CD14-positive monocyte (primary cell): ENCODE measurements around the gene COL13A1. TPM values are rescaled to one million over a fixed set of nuclear protein-coding genes. Genes with fewer than 3 reads are reported as not detected.

Experiments
- DNase-seq, 3 donors: peaks; one replicate each; pipeline ENCODE4 v3.0.0-alpha.2; 2011 to 2022
- H2AFZ ChIP-seq: 2 replicates; pipeline ENCODE4 v1.6.0; 2012; ENCODE audit warnings: mild to moderate bottlenecking, low read depth, low read length, inconsistent platforms; ENCODE audit not compliant: insufficient read depth, poor library complexity, severe bottlenecking
- H3K27ac ChIP-seq, 2 donors: 1 replicate in 1 of 2; 2 replicates in 1 of 2; pipeline ENCODE4 v1.5.1; 2012 to 2013; ENCODE audit warnings: low read length in 2 of 2, control low read depth in 1 of 2, inconsistent platforms in 1 of 2, low read depth in 1 of 2, mild to moderate bottlenecking in 1 of 2
- H3K27me3 ChIP-seq, 2 donors: one replicate each; pipeline versions ENCODE4 v1.6.0 to v1.6.1; 2011 to 2013; ENCODE audit warnings: low read length in 2 of 2; ENCODE audit not compliant: control insufficient read depth in 2 of 2, insufficient read depth in 2 of 2
- H3K36me3 ChIP-seq, 2 donors: replicated peaks in 1 of 2; 1 replicate in 1 of 2; 2 replicates in 1 of 2; pipeline versions ENCODE4 v1.5.1 to v1.6.1; 2012 to 2013; ENCODE audit warnings: low read length in 2 of 2, control low read depth in 1 of 2, inconsistent platforms in 1 of 2, mild to moderate bottlenecking in 1 of 2; ENCODE audit not compliant: insufficient read depth in 2 of 2, control insufficient read depth in 1 of 2
- H3K4me1 ChIP-seq, 2 donors: 1 replicate in 1 of 2; 2 replicates in 1 of 2; pipeline versions ENCODE4 v1.5.1 to v1.6.1; 2012 to 2013; ENCODE audit warnings: low read length in 2 of 2, control low read depth in 1 of 2, inconsistent platforms in 1 of 2, mild to moderate bottlenecking in 1 of 2, moderate library complexity in 1 of 2; ENCODE audit not compliant: insufficient read depth in 2 of 2, control insufficient read depth in 1 of 2
- H3K4me2 ChIP-seq: replicated peaks from 2 replicates; pipeline ENCODE3; 2012; ENCODE audit warnings: low read length, moderate library complexity, mild to moderate bottlenecking; ENCODE audit not compliant: poor library complexity, severe bottlenecking; ENCODE audit errors: extremely low read depth
- H3K4me3 ChIP-seq, 3 experiments: fragments of 200-600 bp in 1 of 3; sonication (generic) in 1 of 3; replicated peaks in 1 of 3; 1 replicate in 2 of 3; 2 replicates in 1 of 3; pipeline ENCODE4 v1.5.1; 2011 to 2013; ENCODE audit warnings: low read length in 3 of 3, mild to moderate bottlenecking in 3 of 3, control low read depth in 2 of 3, low read depth in 2 of 3, inconsistent platforms in 1 of 3, moderate library complexity in 1 of 3
- H3K79me2 ChIP-seq: 2 replicates; pipeline ENCODE4 v1.6.0; 2012; ENCODE audit warnings: mild to moderate bottlenecking, control low read depth, inconsistent platforms, low read length, moderate library complexity; ENCODE audit not compliant: insufficient read depth
- H3K9ac ChIP-seq: 2 replicates; pipeline ENCODE4 v1.6.0; 2017; ENCODE audit warnings: low read length, mild to moderate bottlenecking; ENCODE audit not compliant: insufficient read depth, poor library complexity, severe bottlenecking
- H3K9me3 ChIP-seq, 2 donors: replicated peaks in 1 of 2; 1 replicate in 1 of 2; 2 replicates in 1 of 2; pipeline versions ENCODE4 v1.5.1 to v1.6.1; 2012 to 2013; ENCODE audit warnings: low read length in 2 of 2, control low read depth in 1 of 2; ENCODE audit not compliant: control insufficient read depth in 1 of 2, insufficient read depth in 1 of 2
- H4K20me1 ChIP-seq: 2 replicates; pipeline ENCODE4 v1.6.0; 2012; ENCODE audit warnings: mild to moderate bottlenecking, low read length, control low read depth, moderate library complexity; ENCODE audit not compliant: insufficient read depth
- H3K27ac Mint-ChIP-seq, 7 donors: one replicate each; pipeline ENCODE4 v1.8.0; 2020; ENCODE audit warnings: mild to moderate bottlenecking in 7 of 7, mixed read lengths in 7 of 7, moderate library complexity in 6 of 7, inconsistent platforms in 2 of 7
- H3K27me3 Mint-ChIP-seq, 3 donors: one replicate each; pipeline ENCODE4 v1.8.0; 2021 to 2022; ENCODE audit warnings: low read depth in 3 of 3, mild to moderate bottlenecking in 3 of 3, mixed read lengths in 3 of 3, moderate library complexity in 3 of 3, inconsistent platforms in 1 of 3
- H3K36me3 Mint-ChIP-seq, 2 donors: one replicate each; pipeline ENCODE4 v1.8.0; 2020; ENCODE audit warnings: mixed read lengths in 2 of 2, inconsistent platforms in 1 of 2, mild to moderate bottlenecking in 1 of 2
- H3K4me1 Mint-ChIP-seq: one replicate; pipeline ENCODE4 v1.8.0; 2020; ENCODE audit warnings: mild to moderate bottlenecking, mixed read lengths
- H3K4me3 Mint-ChIP-seq, 2 donors: one replicate each; pipeline ENCODE4 v1.8.0; 2020; ENCODE audit warnings: mild to moderate bottlenecking in 2 of 2, mixed read lengths in 2 of 2, moderate library complexity in 1 of 2
- H3K9me3 Mint-ChIP-seq, 7 donors: one replicate each; pipeline ENCODE4 v1.8.0; 2020 to 2022; ENCODE audit warnings: mixed read lengths in 7 of 7, mild to moderate bottlenecking in 6 of 7, moderate library complexity in 6 of 7, inconsistent platforms in 2 of 7
- CTCF ChIP-seq: fragments of 200-600 bp; IDR thresholded peaks from one replicate; pipeline ENCODE4 v1.8.0; 2022; ENCODE audit warnings: antibody characterized with exemption, mild to moderate bottlenecking
- WGBS: methylation state at CpG from one replicate; pipeline ENCODE4 v1.1.5; 2013; ENCODE audit warnings: missing lambda C conversion rate; ENCODE audit not compliant: insufficient coverage; 5-methylcytosine and 5-hydroxymethylcytosine counted together
- intact Hi-C, 2 donors: fragments of 100-400 bp; cut with micrococcal nuclease; formaldehyde crosslinking; loops; one replicate each; pipeline versions ENCODE4 v1.15.0 to v1.15.1; 2023
- polyA plus RNA-seq, 3 donors: library from polyadenylated mRNA; depleted of rRNA in 1 of 3; unstranded in 2 of 3; stranded (reverse) in 1 of 3; fragments of 300-500 nt in 2 of 3; fragments of >200 nt in 1 of 3; fragmentation: Illumina TruSeq in 2 of 3; gene quantifications; 1 replicate in 2 of 3; 2 replicates in 1 of 3; pipeline ENCODE4 v1.2.3, GENCODE V29; 2012 to 2021

The COL13A1 gene
- polyA plus RNA-seq, 3 donors, result not detected

GRCh38 chr10:69850440-69850839 is 48.7 kb downstream of the COL13A1 start:
- Mint-ChIP-seq H3K36me3 (no peaks in the 10 kb centered on the region), H3K27me3 (peaks cover 1 to 18% (median 12%) of the 10 kb centered on the region in 3 donors), H3K4me3 (no peak overlapping the region), H3K9me3 (no peaks in the 10 kb centered on the region), H3K4me1 (no peaks in the 10 kb centered on the region), H3K27ac (no peak overlapping the region)
- Histone ChIP-seq H3K9me3 (no peaks in the 10 kb centered on the region), H3K4me3 (no peak overlapping the region), H3K4me1 (no peaks in the 10 kb centered on the region), H3K27me3 (peaks cover 0 to 5% of the 10 kb centered on the region in 2 donors), H3K27ac (no peak overlapping the region), H3K36me3 (no peaks in the 10 kb centered on the region), H3K79me2 (no peaks in the 10 kb centered on the region), H2AFZ (no peak overlapping the region), H3K4me2 (no peak overlapping the region), H3K9ac (no peak overlapping the region), H4K20me1 (no peaks in the 10 kb centered on the region)
- intact Hi-C loops, result no loop called here
- TF ChIP-seq CTCF, result no peak
- WGBS, result 71% methylated on average over 5 of the region's 6 CpGs
- no peak for DNase-seq

GRCh38 chr10:69851306-69851705 is 49.6 kb downstream of the COL13A1 start:
- no peaks in the 10 kb centered on the region for H3K36me3 Mint-ChIP-seq
- intact Hi-C loops, result no loop called here
- no peak overlapping the region for H3K4me2 ChIP-seq
- no peak for TF ChIP-seq CTCF
- no peaks in the 10 kb centered on the region for H3K4me1 Mint-ChIP-seq
- WGBS, result no CpG with 5 or more reads among the region's 1 CpG
- no peak overlapping the region for H3K4me3 ChIP-seq
- H2AFZ ChIP-seq, result no peak overlapping the region
- no peaks in the 10 kb centered on the region for H3K9me3 ChIP-seq
- H3K4me3 Mint-ChIP-seq, result no peak overlapping the region
- no peak for DNase-seq
- no peaks in the 10 kb centered on the region for H3K79me2 ChIP-seq
- no peaks in the 10 kb centered on the region for H3K4me1 ChIP-seq
- no peak overlapping the region for H3K9ac ChIP-seq
- no peak overlapping the region for H3K27ac ChIP-seq
- no peaks in the 10 kb centered on the region for H3K27me3 ChIP-seq
- H3K36me3 ChIP-seq, result no peaks in the 10 kb centered on the region
- H4K20me1 ChIP-seq, result no peaks in the 10 kb centered on the region
- H3K27me3 Mint-ChIP-seq, result peaks cover 1 to 11% (median 11%) of the 10 kb centered on the region in 3 donors
- H3K27ac Mint-ChIP-seq, result no peak overlapping the region
- no peaks in the 10 kb centered on the region for H3K9me3 Mint-ChIP-seq
